Neuronal stem cell (in vitro differentiated cells): Measurements from ENCODE around the gene BAIAP2.
A peak's percentile ranks its signal among the peaks of the same experiment; 100 is the strongest.

Experiments
- DNase-seq: peaks from one replicate; pipeline ENCODE4 v3.0.0-alpha.2; 2013; ENCODE audit warnings: low spot score
- H2AFZ ChIP-seq: one replicate; pipeline ENCODE4 v1.6.1; 2013; ENCODE audit warnings: mild to moderate bottlenecking, low read length, inconsistent platforms
- H2AK5ac ChIP-seq: 2 replicates; pipeline ENCODE4 v1.6.1; 2013; ENCODE audit warnings: low read depth, mild to moderate bottlenecking, inconsistent platforms, low read length, moderate library complexity, mixed read lengths
- H2BK120ac ChIP-seq: 2 replicates; pipeline ENCODE4 v1.6.1; 2013; ENCODE audit warnings: low read depth, mild to moderate bottlenecking, inconsistent platforms, low read length, moderate library complexity, mixed read lengths
- H2BK12ac ChIP-seq: one replicate; pipeline ENCODE4 v1.6.1; 2013; ENCODE audit warnings: low read length, inconsistent platforms
- H2BK15ac ChIP-seq: 2 replicates; pipeline ENCODE4 v1.6.1; 2013; ENCODE audit warnings: mild to moderate bottlenecking, low read length, inconsistent platforms, mixed read lengths
- H2BK5ac ChIP-seq: one replicate; pipeline ENCODE4 v1.6.1; 2013; ENCODE audit warnings: inconsistent platforms, mild to moderate bottlenecking, low read length, moderate library complexity
- H3K14ac ChIP-seq: one replicate; pipeline ENCODE4 v1.6.1; 2013; ENCODE audit warnings: low read length, inconsistent platforms
- H3K18ac ChIP-seq: 2 replicates; pipeline ENCODE4 v1.6.1; 2013; ENCODE audit warnings: low read length, inconsistent platforms
- H3K23ac ChIP-seq: 2 replicates; pipeline ENCODE4 v1.6.1; 2013; ENCODE audit warnings: low read depth, mild to moderate bottlenecking, mixed read lengths, low read length, inconsistent platforms; ENCODE audit not compliant: poor library complexity
- H3K27ac ChIP-seq: replicated peaks from 3 replicates; pipeline ENCODE4 v1.5.1; 2013; ENCODE audit warnings: low read length, inconsistent platforms
- H3K27me3 ChIP-seq, 3 experiments: 2 replicates each; pipeline ENCODE4 v1.6.1; 2013; ENCODE audit warnings: low read length in 3 of 3, mild to moderate bottlenecking in 2 of 3, inconsistent platforms in 1 of 3, low read depth in 1 of 3, mixed read lengths in 1 of 3, moderate library complexity in 1 of 3; ENCODE audit not compliant: control insufficient read depth in 3 of 3, insufficient read depth in 3 of 3
- H3K36me3 ChIP-seq, 2 donors: replicated peaks in 1 of 2; 2 replicates each; pipeline ENCODE4 v1.6.1; 2013; ENCODE audit warnings: low read length in 2 of 2; ENCODE audit not compliant: control insufficient read depth in 2 of 2, insufficient read depth in 2 of 2
- H3K4ac ChIP-seq: 2 replicates; pipeline ENCODE4 v1.6.1; 2013; ENCODE audit warnings: inconsistent platforms, mild to moderate bottlenecking, low read length, moderate library complexity
- H3K4me1 ChIP-seq, 2 donors: 1 replicate in 1 of 2; 2 replicates in 1 of 2; pipeline ENCODE4 v1.6.1; 2013; ENCODE audit warnings: low read length in 2 of 2, low read depth in 1 of 2; ENCODE audit not compliant: control insufficient read depth in 2 of 2, insufficient read depth in 1 of 2
- H3K4me2 ChIP-seq: one replicate; pipeline ENCODE4 v1.6.1; 2013; ENCODE audit warnings: mild to moderate bottlenecking, low read length, inconsistent platforms; ENCODE audit not compliant: insufficient read depth, poor library complexity, severe bottlenecking
- H3K4me3 ChIP-seq, 2 donors: 2 replicates each; pipeline ENCODE4 v1.5.1; 2013; ENCODE audit warnings: low read length in 2 of 2, mild to moderate bottlenecking in 2 of 2, inconsistent platforms in 1 of 2, moderate library complexity in 1 of 2
- H3K79me1 ChIP-seq: one replicate; pipeline ENCODE4 v1.6.1; 2013; ENCODE audit warnings: low read depth, mild to moderate bottlenecking, inconsistent platforms, low read length, moderate library complexity
- H3K9ac ChIP-seq: one replicate; pipeline ENCODE4 v1.6.1; 2013; ENCODE audit warnings: mild to moderate bottlenecking, low read depth, low read length, inconsistent platforms; ENCODE audit not compliant: poor library complexity
- H3K9me3 ChIP-seq, 2 donors: replicated peaks in 1 of 2; 2 replicates each; pipeline versions ENCODE3 to v1.6.1; 2013; ENCODE audit warnings: low read length in 2 of 2, mild to moderate bottlenecking in 2 of 2, inconsistent platforms in 1 of 2, low read depth in 1 of 2, mixed read lengths in 1 of 2, moderate library complexity in 1 of 2; ENCODE audit not compliant: control insufficient read depth in 2 of 2, insufficient read depth in 1 of 2
- H4K8ac ChIP-seq: one replicate; pipeline ENCODE4 v1.6.1; 2013; ENCODE audit warnings: low read depth, mild to moderate bottlenecking, inconsistent platforms, low read length, moderate library complexity
- H4K91ac ChIP-seq: one replicate; pipeline ENCODE4 v1.6.1; 2013; ENCODE audit warnings: low read length, low read depth, mild to moderate bottlenecking, inconsistent platforms; ENCODE audit not compliant: poor library complexity
- WGBS, 2 donors: extraction: QIAGEN DNeasy Blood & Tissue Kit; methylation state at CpG; one replicate each; pipeline ENCODE4 v1.1.7; 2013; ENCODE audit warnings: missing lambda C conversion rate in 2 of 2, mixed read lengths in 1 of 2; ENCODE audit not compliant: insufficient read length in 2 of 2, insufficient replicate concordance in 1 of 2; ENCODE audit errors: extremely low coverage in 2 of 2; 5-methylcytosine and 5-hydroxymethylcytosine counted together

Gene BAIAP2

GRCh38 chr17:81129711-81130367, 94.9 kb downstream of the BAIAP2 start:
- Histone ChIP-seq H3K36me3 (no peaks in the 10 kb centered on the region), H3K79me1 (peaks cover 4% of the 10 kb centered on the region), H3K18ac (peak overlapping the region; percentile 91), H3K4ac (peak overlapping the region; percentile 8), H3K9me3 (no peaks in the 10 kb centered on the region), H2AK5ac (peak overlapping the region; percentile 99), H3K4me3 (no peak overlapping the region), H3K9ac (peak overlapping the region; percentile 38), H2BK5ac (peak overlapping the region; percentile 99), H4K91ac (peak overlapping the region; percentile 94), H3K23ac (peak overlapping the region; percentile 81), H4K8ac (peak overlapping the region; percentile 96), H2BK120ac (peak overlapping the region; percentile 85), H2BK12ac (peak overlapping the region; percentile 99), H3K27me3 (no peaks in the 10 kb centered on the region), H3K4me1 (peaks cover 45 to 47% of the 10 kb centered on the region in 2 donors), H2AFZ (no peak overlapping the region), H3K27ac (peak overlapping the region; percentile 24), H2BK15ac (peak overlapping the region; percentile 99), H3K14ac (no peak overlapping the region), H3K4me2 (no peak overlapping the region)
- no CpG with 5 or more reads among the region's 14 CpGs for WGBS, 2 donors
- no peak for DNase-seq

DNA sequence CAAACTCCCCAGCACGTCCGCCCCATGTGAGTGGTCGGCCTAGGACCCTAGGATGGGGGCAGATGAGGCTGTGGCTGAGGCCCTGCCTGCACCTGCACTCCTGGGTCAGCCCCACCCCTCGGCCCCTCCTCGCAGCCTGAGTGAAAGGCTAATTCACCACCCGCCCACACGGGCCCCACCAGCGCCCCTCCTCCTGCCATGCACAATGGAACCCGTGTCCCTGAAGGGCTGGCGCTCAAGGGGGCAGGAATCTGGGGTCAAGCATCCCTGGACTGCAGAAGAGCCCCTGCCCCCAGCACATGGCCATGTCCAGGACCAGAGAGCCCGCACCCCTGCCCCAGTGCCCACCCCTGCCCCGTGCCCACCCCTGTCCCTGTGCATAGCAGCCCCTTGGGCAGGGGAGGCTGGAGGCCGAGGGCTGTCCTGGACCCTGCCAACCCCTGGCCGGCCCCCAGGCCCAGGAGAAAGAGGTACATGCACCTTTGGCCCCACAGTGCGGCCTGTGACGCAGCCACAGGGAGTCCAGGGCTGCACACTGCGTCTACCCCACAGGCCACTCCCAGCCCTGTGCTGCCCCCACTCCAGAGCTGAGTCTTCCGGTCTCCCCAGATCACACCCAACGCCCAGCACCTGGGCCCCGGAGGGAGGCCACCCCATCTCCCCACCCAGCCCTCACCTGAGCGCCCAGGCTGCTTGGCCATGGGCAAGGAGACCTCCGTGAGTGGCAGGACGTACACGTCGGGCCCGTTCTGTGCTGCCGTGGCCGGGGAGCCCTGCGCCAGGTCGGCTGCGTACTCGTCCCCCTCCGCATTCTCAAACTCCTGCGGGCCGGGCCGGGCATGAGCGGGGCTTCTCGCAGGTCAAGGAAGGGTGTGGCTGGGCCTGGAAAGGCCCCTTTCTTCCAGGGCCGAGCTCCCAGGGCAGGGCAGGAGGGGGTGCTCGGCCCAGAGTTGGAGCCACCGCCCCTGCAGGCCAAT, 95.7 kb downstream of the BAIAP2 start:
- H3K27ac ChIP-seq, result peak overlapping the region; percentile 49
- H2BK120ac ChIP-seq, result peak overlapping the region; percentile 85
- H3K14ac ChIP-seq, result peak overlapping the region; percentile 98
- peak overlapping the region; percentile 91 for H3K18ac ChIP-seq
- peak; percentile 43 for DNase-seq
- peak overlapping the region; percentile 72 for H4K91ac ChIP-seq
- H3K4ac ChIP-seq, result peak overlapping the region; percentile 95
- H2AFZ ChIP-seq, result no peak overlapping the region
- peak overlapping the region; percentile 99 for H2BK5ac ChIP-seq
- H3K27me3 ChIP-seq, result no peaks in the 10 kb centered on the region
- peaks cover 45 to 47% of the 10 kb centered on the region in 2 donors for H3K4me1 ChIP-seq
- H3K4me2 ChIP-seq, result no peak overlapping the region
- H2BK15ac ChIP-seq, result peak overlapping the region; percentile 82
- H2AK5ac ChIP-seq, result peak overlapping the region; percentile 100
- no peak overlapping the region for H3K23ac ChIP-seq
- no CpG with 5 or more reads among the region's 41 CpGs for WGBS, 2 donors
- H3K36me3 ChIP-seq, result no peaks in the 10 kb centered on the region
- H4K8ac ChIP-seq, result peak overlapping the region; percentile 96
- peak overlapping the region; percentile 44 for H3K9ac ChIP-seq
- H3K9me3 ChIP-seq, result peaks cover 0 to 1% of the 10 kb centered on the region in 2 donors
- H3K4me3 ChIP-seq, result no peak overlapping the region
- H2BK12ac ChIP-seq, result peak overlapping the region; percentile 98
- peaks cover 7% of the 10 kb centered on the region for H3K79me1 ChIP-seq

DNA sequence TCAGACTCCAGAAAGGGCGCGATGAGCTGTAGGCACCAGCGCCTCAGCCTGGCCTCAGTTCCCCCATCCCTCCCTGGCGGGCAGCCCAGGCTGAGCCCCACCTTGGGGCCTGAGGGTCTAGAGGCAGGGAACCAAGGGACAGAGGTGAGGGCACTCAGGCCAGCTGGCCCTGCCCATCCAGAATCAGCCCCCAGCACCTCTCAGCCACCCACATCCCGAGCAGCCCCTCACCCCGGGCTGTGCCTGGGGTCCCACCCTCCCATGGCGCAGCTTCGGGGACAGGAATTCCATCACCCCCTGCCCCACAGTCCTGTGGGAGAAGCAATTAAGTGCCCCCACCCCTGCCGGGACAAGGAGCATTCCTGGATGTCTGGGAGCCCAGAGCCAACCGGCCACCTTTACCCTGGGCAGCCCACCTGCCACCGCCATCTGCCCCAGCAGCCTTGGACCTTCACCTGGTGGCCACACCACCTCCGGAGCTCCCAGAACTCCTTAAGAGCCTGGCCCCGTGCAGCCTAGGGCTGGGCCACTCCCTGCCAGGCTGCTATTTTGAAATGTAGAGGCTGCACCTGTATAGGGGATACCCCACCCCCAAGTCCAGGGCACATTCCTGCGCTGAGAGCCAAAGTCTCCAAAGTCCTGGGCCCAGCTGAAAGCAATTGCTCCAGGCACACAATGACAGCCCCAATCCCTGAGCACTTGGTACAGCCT, 96.7 kb downstream of the BAIAP2 start:
- H2AK5ac ChIP-seq, result peak overlapping the region; percentile 100
- H3K14ac ChIP-seq, result peak overlapping the region; percentile 98
- no peaks in the 10 kb centered on the region for H3K27me3 ChIP-seq
- H4K8ac ChIP-seq, result peak overlapping the region; percentile 96
- peak overlapping the region; percentile 98 for H2BK12ac ChIP-seq
- no peak overlapping the region for H3K23ac ChIP-seq
- peaks cover 0 to 1% of the 10 kb centered on the region in 2 donors for H3K9me3 ChIP-seq
- H3K4me2 ChIP-seq, result no peak overlapping the region
- peak overlapping the region; percentile 95 for H3K18ac ChIP-seq
- H3K4ac ChIP-seq, result peak overlapping the region; percentile 95
- H2BK15ac ChIP-seq, result peak overlapping the region; percentile 82
- H3K79me1 ChIP-seq, result peaks cover 7% of the 10 kb centered on the region
- no peak overlapping the region for H3K9ac ChIP-seq
- no peaks in the 10 kb centered on the region for H3K36me3 ChIP-seq
- peak overlapping the region; percentile 15 for H3K27ac ChIP-seq
- no peak overlapping the region for H2BK120ac ChIP-seq
- peaks cover 45 to 47% of the 10 kb centered on the region in 2 donors for H3K4me1 ChIP-seq
- WGBS, 2 donors, result no CpG with 5 or more reads among the region's 14 CpGs
- H3K4me3 ChIP-seq, result no peak overlapping the region
- DNase-seq, result no peak
- H4K91ac ChIP-seq, result no peak overlapping the region
- H2AFZ ChIP-seq, result no peak overlapping the region
- H2BK5ac ChIP-seq, result peak overlapping the region; percentile 99
